OCI-LY7 (cell line): ENCODE data around the gene TRAPPC6A. TPM values are rescaled to one million over a fixed set of nuclear protein-coding genes. Genes with fewer than 3 reads are reported as not detected.

Experiments used
- BruUV-seq: library from RNA; stranded (reverse); fragments of 400-500 nt; replicated peaks from 2 replicates; lab custom pipeline; 2021; lab: Mats Ljungman, UMichigan
- CTCF ChIA-PET: fragments of 300-600 bp; sonication (Branson Sonifier 250); formaldehyde crosslinking; loops from one replicate; lab custom pipeline; 2022; ENCODE audit warnings: antibody characterized with exemption; ENCODE audit not compliant: unreplicated experiment; lab: Charles Lee
- POLR2A ChIA-PET: fragments of 300-600 bp; sonication (Branson Sonifier 250); formaldehyde crosslinking; loops from one replicate; lab custom pipeline; 2022; ENCODE audit warnings: antibody characterized with exemption; lab: Charles Lee
- DNase-seq: peaks from one replicate; pipeline ENCODE4 v3.0.0-alpha.2; 2015; ENCODE audit warnings: low spot score
- H2AFZ ChIP-seq: fragments of 200-600 bp; sonication (generic), shearing (Covaris generic); 2 replicates; pipeline ENCODE4 v1.6.1; 2014; ENCODE audit warnings: mild to moderate bottlenecking, antibody characterized with exemption, low read length, moderate library complexity
- H3K27ac ChIP-seq: fragments of 200-600 bp; sonication (generic); 2 replicates; pipeline ENCODE4 v1.5.1; 2014; ENCODE audit warnings: mixed run types, low read depth, mild to moderate bottlenecking, moderate library complexity, low read length, inconsistent platforms; ENCODE audit not compliant: poor library complexity, severe bottlenecking
- H3K36me3 ChIP-seq: fragments of 200-600 bp; sonication (generic); 2 replicates; pipeline ENCODE4 v1.6.1; 2014; ENCODE audit warnings: mild to moderate bottlenecking, antibody characterized with exemption, low read length, moderate library complexity, mixed read lengths; ENCODE audit not compliant: insufficient read depth
- H3K4me1 ChIP-seq: fragments of 200-600 bp; sonication (generic); 2 replicates; pipeline ENCODE4 v1.5.1; 2014; ENCODE audit warnings: mild to moderate bottlenecking, low read length; ENCODE audit not compliant: insufficient read depth, poor library complexity, severe bottlenecking
- H3K4me2 ChIP-seq: fragments of 200-600 bp; sonication (generic); 2 replicates; pipeline ENCODE4 v1.6.1; 2014; ENCODE audit warnings: mild to moderate bottlenecking, low read length
- H3K4me3 ChIP-seq: fragments of 200-600 bp; sonication (generic); 2 replicates; pipeline ENCODE4 v1.5.1; 2014; ENCODE audit warnings: mild to moderate bottlenecking, low read depth, low read length; ENCODE audit not compliant: poor library complexity, severe bottlenecking
- H3K79me2 ChIP-seq: fragments of 200-600 bp; sonication (generic); 2 replicates; pipeline ENCODE4 v1.6.1; 2016; ENCODE audit warnings: low read depth, mild to moderate bottlenecking, low read length, moderate library complexity, mixed read lengths; ENCODE audit not compliant: insufficient read depth
- H3K9me2 ChIP-seq: fragments of 200-600 bp; sonication (generic); 2 replicates; pipeline ENCODE4 v1.6.1; 2016; ENCODE audit warnings: mild to moderate bottlenecking, low read length, mixed read lengths; ENCODE audit not compliant: insufficient read depth
- H3K9me3 ChIP-seq: fragments of 200-600 bp; sonication (generic); 2 replicates; pipeline ENCODE4 v1.6.1; 2014; ENCODE audit warnings: mild to moderate bottlenecking, mixed run types, low read length, mixed read lengths
- H4K20me1 ChIP-seq: fragments of 200-600 bp; sonication (generic); 2 replicates; pipeline ENCODE4 v1.6.1; 2014; ENCODE audit warnings: mild to moderate bottlenecking, antibody characterized with exemption, low read length, moderate library complexity, mixed read lengths; ENCODE audit not compliant: insufficient read depth
- CTCF ChIP-seq: fragments of 200-600 bp; sonication (generic); conservative IDR thresholded peaks from 2 replicates; pipeline ENCODE4 v1.5.1; 2014; ENCODE audit warnings: mild to moderate bottlenecking, antibody characterized with exemption, low read length, moderate library complexity, mixed read lengths
- EZH2phosphoT487 ChIP-seq: fragments of 200-600 bp; sonication (generic); IDR thresholded peaks from 2 replicates; pipeline ENCODE4 v1.6.1; 2018; ENCODE audit warnings: low read depth, borderline replicate concordance, mild to moderate bottlenecking, mixed run types, antibody characterized with exemption, low read length, moderate library complexity, mixed read lengths
- intact Hi-C: fragments of 100-400 bp; cut with micrococcal nuclease; formaldehyde crosslinking; loops from one replicate; pipeline ENCODE4 v1.10.0; 2022; ENCODE audit not compliant: unreplicated experiment
- total RNA-seq, 2 experiments: library from RNA; depleted of rRNA in 1 of 2; stranded (reverse); fragments of >200 nt in 1 of 2; shearing (Covaris generic) in 1 of 2; gene quantifications; 2 replicates each; pipeline ENCODE4 v1.2.3, GENCODE V29; 2014 to 2022

TRAPPC6A gene
- total RNA-seq, 2 experiments from 2014 or later, result 55.6 to 70.9 TPM

- Histone ChIP-seq H3K9me3 (no peaks in the 10 kb centered on the region), H2AFZ (no peak overlapping the region), H3K4me2 (no peak overlapping the region), H3K79me2 (no peaks in the 10 kb centered on the region), H3K4me1 (peaks cover 13% of the 10 kb centered on the region), H3K9me2 (no peaks in the 10 kb centered on the region), H3K27ac (no peak overlapping the region), H3K36me3 (no peaks in the 10 kb centered on the region), H4K20me1 (no peaks in the 10 kb centered on the region), H3K4me3 (no peak overlapping the region)
- POLR2A ChIA-PET, result no interaction called here
- no TSS peak for BruUV-seq
- no peak for DNase-seq
- intact Hi-C loops, result no loop called here
- no peak for TF ChIP-seq CTCF
- TF ChIP-seq EZH2phosphoT487, result no peak
- CTCF ChIA-PET, result no interaction called here
These were observed 7.6 kb downstream of the TRAPPC6A start for GRCh38 chr19:45170146-45171106.

- DNase-seq, result no peak
- Histone ChIP-seq H3K4me2 (no peak overlapping the region), H3K4me1 (peaks cover 19% of the 10 kb centered on the region), H3K9me2 (no peaks in the 10 kb centered on the region), H4K20me1 (no peaks in the 10 kb centered on the region), H3K9me3 (no peaks in the 10 kb centered on the region), H2AFZ (no peak overlapping the region), H3K27ac (no peak overlapping the region), H3K36me3 (no peaks in the 10 kb centered on the region), H3K79me2 (no peaks in the 10 kb centered on the region), H3K4me3 (no peak overlapping the region)
- no TSS peak for BruUV-seq
- intact Hi-C loops, result no loop called here
- ChIA-PET POLR2A (no interaction called here), CTCF (no interaction called here)
- TF ChIP-seq CTCF (no peak), EZH2phosphoT487 (no peak)
These were observed 8.4 kb downstream of the TRAPPC6A start for GRCh38 chr19:45169602-45170001.
